ENCODE results near the gene PGM2L1.

GRCh38 chr11:74417860-74418508, 19.8 kb upstream of the PGM2L1 start:
- no peak for TF ChIP-seq POLR2A (IDR thresholded peaks at IDR 0.05)
- TF ChIP-seq, protein P1, sequence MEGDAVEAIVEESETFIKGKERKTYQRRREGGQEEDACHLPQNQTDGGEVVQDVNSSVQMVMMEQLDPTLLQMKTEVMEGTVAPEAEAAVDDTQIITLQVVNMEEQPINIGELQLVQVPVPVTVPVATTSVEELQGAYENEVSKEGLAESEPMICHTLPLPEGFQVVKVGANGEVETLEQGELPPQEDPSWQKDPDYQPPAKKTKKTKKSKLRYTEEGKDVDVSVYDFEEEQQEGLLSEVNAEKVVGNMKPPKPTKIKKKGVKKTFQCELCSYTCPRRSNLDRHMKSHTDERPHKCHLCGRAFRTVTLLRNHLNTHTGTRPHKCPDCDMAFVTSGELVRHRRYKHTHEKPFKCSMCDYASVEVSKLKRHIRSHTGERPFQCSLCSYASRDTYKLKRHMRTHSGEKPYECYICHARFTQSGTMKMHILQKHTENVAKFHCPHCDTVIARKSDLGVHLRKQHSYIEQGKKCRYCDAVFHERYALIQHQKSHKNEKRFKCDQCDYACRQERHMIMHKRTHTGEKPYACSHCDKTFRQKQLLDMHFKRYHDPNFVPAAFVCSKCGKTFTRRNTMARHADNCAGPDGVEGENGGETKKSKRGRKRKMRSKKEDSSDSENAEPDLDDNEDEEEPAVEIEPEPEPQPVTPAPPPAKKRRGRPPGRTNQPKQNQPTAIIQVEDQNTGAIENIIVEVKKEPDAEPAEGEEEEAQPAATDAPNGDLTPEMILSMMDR (IDR thresholded peaks at IDR 0.05) = no peak
